ENCODE results near the gene MICU2.

GRCh38 chr13:21544515-21544914 lies 59.5 kb downstream of the MICU2 start:
- TF ChIP-seq CTCF (conservative IDR thresholded peaks at IDR 0.05 in 1 of 2, IDR thresholded peaks at IDR 0.05 in 1 of 2; ENCODE audit: low read depth in 1 of 2, low read length in 2 of 2), result no peak
- no peak for TF ChIP-seq EZH2 (IDR thresholded peaks at IDR 0.05; ENCODE audit: low read length, missing control alignments)

Measured in fibroblast of lung (primary cell).